Measurements from ENCODE around the gene CASP8. TPM values are rescaled to one million over a fixed set of nuclear protein-coding genes. Genes with fewer than 3 reads are reported as not detected.

The CASP8 gene
- total RNA-seq, 1 experiment from 2014 or later, result 67.1 TPM

DNA sequence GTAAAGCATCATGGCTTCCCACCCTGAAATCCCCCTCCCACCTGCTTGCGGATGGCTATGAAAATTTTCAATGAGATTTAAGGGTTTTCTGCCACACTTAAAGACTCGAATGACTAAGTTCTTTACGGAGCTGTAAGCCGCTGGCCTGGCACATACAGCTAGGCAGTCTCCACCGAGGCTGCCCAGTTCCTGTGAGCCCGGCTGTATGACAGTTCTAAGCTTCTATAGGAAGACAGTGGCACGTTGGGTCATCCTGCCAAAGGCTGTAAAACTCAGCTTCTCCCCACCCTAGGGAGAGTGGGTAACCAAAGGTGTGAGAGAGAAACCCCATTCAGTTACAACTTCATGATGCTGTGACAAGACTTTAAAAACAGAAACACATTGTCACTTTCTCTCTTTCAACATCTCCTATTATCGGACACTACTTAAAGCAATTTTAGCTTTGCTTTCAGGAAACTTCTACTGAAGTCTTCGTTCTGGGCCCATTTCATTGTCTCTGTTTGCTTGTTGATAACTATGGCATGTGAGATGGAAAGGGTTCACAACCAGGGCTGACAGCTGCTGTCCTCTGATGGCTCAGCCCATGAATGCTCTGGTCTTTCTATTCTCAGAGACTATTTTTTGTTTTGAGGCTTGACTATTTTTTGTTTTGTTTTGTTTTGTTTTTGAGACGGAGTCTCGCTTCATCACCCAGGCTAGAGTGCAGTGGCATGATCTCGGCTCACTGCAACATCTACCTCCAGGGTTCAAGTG is 7.1 kb downstream of the CASP8 start:
- BruUV-seq (replicated peaks), result no TSS peak
- intact Hi-C loops (cut with micrococcal nuclease; ENCODE audit: unreplicated experiment), result no loop called here
- H3K27ac Mint-ChIP-seq (ENCODE audit: unreplicated experiment), result no peak overlapping the region

DNA sequence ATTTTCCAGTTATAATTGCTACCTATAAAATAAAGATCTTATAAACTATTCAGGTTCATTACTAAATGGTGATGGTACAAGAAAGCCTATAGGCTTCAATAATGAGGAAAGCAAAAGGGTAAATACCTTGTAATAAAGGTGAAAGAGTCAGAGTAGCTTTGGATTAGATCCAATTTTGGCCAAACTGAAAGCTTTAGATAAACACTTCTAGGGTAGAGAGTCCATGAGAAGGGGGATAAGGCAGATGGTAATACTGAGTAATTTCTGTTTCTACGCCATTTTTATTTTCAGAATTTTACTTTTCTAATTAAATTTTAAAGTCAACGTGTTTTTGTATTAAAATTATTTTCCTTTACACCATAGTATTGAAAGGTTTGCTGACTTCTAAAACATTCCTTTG is 9.4 kb downstream of the CASP8 start:
- intact Hi-C loops (cut with micrococcal nuclease; ENCODE audit: unreplicated experiment), result no loop called here
- Mint-ChIP-seq H3K9me3 (ENCODE audit: low read depth, unreplicated experiment) (no peaks in the 10 kb centered on the region), H3K27me3 (ENCODE audit: unreplicated experiment) (no peaks in the 10 kb centered on the region), H3K4me1 (ENCODE audit: low read depth, unreplicated experiment) (no peaks in the 10 kb centered on the region), H3K36me3 (ENCODE audit: insufficient read depth, unreplicated experiment) (peaks cover 40% of the 10 kb centered on the region), H3K27ac (ENCODE audit: unreplicated experiment) (no peak overlapping the region), H3K4me3 (ENCODE audit: low read depth, unreplicated experiment) (no peak overlapping the region)
- CTCF ChIA-PET, result no interaction called here
- BruUV-seq (replicated peaks), result no TSS peak
- TF ChIP-seq, protein P1, sequence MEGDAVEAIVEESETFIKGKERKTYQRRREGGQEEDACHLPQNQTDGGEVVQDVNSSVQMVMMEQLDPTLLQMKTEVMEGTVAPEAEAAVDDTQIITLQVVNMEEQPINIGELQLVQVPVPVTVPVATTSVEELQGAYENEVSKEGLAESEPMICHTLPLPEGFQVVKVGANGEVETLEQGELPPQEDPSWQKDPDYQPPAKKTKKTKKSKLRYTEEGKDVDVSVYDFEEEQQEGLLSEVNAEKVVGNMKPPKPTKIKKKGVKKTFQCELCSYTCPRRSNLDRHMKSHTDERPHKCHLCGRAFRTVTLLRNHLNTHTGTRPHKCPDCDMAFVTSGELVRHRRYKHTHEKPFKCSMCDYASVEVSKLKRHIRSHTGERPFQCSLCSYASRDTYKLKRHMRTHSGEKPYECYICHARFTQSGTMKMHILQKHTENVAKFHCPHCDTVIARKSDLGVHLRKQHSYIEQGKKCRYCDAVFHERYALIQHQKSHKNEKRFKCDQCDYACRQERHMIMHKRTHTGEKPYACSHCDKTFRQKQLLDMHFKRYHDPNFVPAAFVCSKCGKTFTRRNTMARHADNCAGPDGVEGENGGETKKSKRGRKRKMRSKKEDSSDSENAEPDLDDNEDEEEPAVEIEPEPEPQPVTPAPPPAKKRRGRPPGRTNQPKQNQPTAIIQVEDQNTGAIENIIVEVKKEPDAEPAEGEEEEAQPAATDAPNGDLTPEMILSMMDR (IDR thresholded peaks at IDR 0.05; ENCODE audit: unreplicated experiment), result no peak
- no peak for DNase-seq

More for the DNA sequence above, 7.1 kb downstream of the CASP8 start:
- Mint-ChIP-seq H3K9me3 (ENCODE audit: low read depth, unreplicated experiment) (no peaks in the 10 kb centered on the region), H3K27me3 (ENCODE audit: unreplicated experiment) (no peaks in the 10 kb centered on the region), H3K36me3 (ENCODE audit: insufficient read depth, unreplicated experiment) (peaks cover 23% of the 10 kb centered on the region), H3K4me3 (ENCODE audit: low read depth, unreplicated experiment) (no peak overlapping the region), H3K4me1 (ENCODE audit: low read depth, unreplicated experiment) (peaks cover 6% of the 10 kb centered on the region)
- no peak for DNase-seq
- TF ChIP-seq, protein P1 (IDR thresholded peaks at IDR 0.05; ENCODE audit: unreplicated experiment), result no peak
- CTCF ChIA-PET, result no interaction called here

DNA sequence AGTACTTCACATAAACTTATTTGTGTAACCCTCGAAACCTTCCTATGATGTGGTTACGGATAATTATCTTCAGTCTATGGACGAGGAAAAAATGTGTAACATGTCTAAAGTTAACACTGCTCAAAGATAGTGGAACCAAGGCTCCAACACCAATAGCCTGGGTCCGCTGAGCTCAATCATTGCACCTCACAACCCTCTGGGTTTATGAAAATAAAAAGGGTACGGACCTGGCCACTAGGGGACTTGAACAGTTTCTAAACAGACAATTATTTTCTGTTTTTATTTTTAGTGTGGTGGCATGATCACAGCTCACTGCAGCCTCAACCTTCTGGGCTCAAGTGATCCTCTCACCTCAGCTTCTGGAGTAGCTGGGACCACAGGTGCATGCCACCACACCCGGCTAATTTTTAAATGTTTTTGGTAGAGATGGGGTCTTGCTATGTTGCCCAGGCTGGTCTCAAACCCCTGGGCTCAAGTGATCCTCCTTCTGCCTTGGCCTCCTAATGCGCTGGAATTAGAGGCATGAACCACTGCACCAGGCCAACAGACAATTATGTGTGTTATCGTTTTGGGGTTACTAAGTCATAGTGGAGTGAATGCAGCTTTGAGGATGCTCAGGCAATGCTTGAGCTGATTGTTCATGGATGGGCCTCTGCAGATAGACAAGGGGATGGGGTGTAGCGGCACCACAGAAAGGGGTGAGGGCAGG is 10.1 kb downstream of the CASP8 start:
- intact Hi-C loops (cut with micrococcal nuclease; ENCODE audit: unreplicated experiment), result no loop called here
- H3K9me3 Mint-ChIP-seq (ENCODE audit: low read depth, unreplicated experiment), result no peaks in the 10 kb centered on the region
- CTCF ChIA-PET, result no interaction called here
- no TSS peak for BruUV-seq (replicated peaks)
- H3K36me3 Mint-ChIP-seq (ENCODE audit: insufficient read depth, unreplicated experiment), result peaks cover 47% of the 10 kb centered on the region
- H3K27me3 Mint-ChIP-seq (ENCODE audit: unreplicated experiment), result no peaks in the 10 kb centered on the region
- TF ChIP-seq, protein P1 (IDR thresholded peaks at IDR 0.05; ENCODE audit: unreplicated experiment), result no peak
- H3K4me1 Mint-ChIP-seq (ENCODE audit: low read depth, unreplicated experiment), result no peaks in the 10 kb centered on the region
- peak overlapping the region; percentile 60 for H3K27ac Mint-ChIP-seq (ENCODE audit: unreplicated experiment)
- H3K4me3 Mint-ChIP-seq (ENCODE audit: low read depth, unreplicated experiment), result no peak overlapping the region
- no peak for DNase-seq

DNA sequence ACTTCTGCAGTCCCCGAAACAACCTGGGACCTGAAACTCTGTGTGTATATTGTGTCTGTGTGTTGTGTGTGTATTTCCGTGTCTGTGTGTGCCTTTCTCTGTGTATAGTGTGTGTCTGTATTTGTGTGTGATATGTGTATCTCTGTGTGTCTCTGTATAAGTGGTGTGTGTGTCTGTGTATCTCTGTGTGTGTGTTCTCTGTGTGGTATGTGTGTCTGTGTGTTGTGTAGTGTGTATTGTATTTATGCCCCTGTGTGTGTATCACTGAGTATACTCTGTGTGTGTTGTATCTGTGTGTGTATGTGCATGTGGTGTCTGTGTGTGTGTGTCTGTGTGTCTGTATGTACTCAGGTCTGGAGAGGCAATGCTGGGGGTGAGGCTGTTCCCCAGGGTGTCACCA is 11.6 kb downstream of the CASP8 start:
- CTCF ChIA-PET, result no interaction called here
- no peaks in the 10 kb centered on the region for H3K27me3 Mint-ChIP-seq (ENCODE audit: unreplicated experiment)
- no peak overlapping the region for H3K27ac Mint-ChIP-seq (ENCODE audit: unreplicated experiment)

More for the DNA sequence above, 11.6 kb downstream of the CASP8 start:
- H3K4me3 Mint-ChIP-seq (ENCODE audit: low read depth, unreplicated experiment), result no peak overlapping the region
- no TSS peak for BruUV-seq (replicated peaks)
- no peak for DNase-seq
- H3K4me1 Mint-ChIP-seq (ENCODE audit: low read depth, unreplicated experiment), result no peaks in the 10 kb centered on the region
- TF ChIP-seq, protein P1 (IDR thresholded peaks at IDR 0.05; ENCODE audit: unreplicated experiment), result no peak
- peaks cover 46% of the 10 kb centered on the region for H3K36me3 Mint-ChIP-seq (ENCODE audit: insufficient read depth, unreplicated experiment)
- H3K9me3 Mint-ChIP-seq (ENCODE audit: low read depth, unreplicated experiment), result no peaks in the 10 kb centered on the region
- intact Hi-C loops (cut with micrococcal nuclease; ENCODE audit: unreplicated experiment), result no loop called here

Data from Calu3 (cell line).